Loucy (cell line): ENCODE results near the gene PMEPA1.

Source experiments
- H2AFZ ChIP-seq: fragments of 200-600 bp; sonication (generic); 2 replicates; pipeline ENCODE4 v1.6.0; 2016; ENCODE audit warnings: antibody characterized with exemption, mild to moderate bottlenecking, low read length, moderate library complexity
- H3F3A ChIP-seq: fragments of 200-600 bp; 2 replicates; pipeline ENCODE4 v1.6.0; 2016; ENCODE audit warnings: antibody characterized with exemption, low read depth, mild to moderate bottlenecking
- H3K27me3 ChIP-seq: fragments of 200-600 bp; sonication (generic); 2 replicates; pipeline ENCODE4 v1.6.1; 2014; ENCODE audit warnings: low read length, mild to moderate bottlenecking; ENCODE audit not compliant: insufficient read depth, poor library complexity, severe bottlenecking
- H3K36me3 ChIP-seq: fragments of 200-600 bp; sonication (generic); 2 replicates; pipeline ENCODE4 v1.6.1; 2016; ENCODE audit warnings: low read length; ENCODE audit not compliant: insufficient read depth
- H3K4me1 ChIP-seq: fragments of 200-600 bp; sonication (generic); 2 replicates; pipeline ENCODE4 v1.5.1; 2014; ENCODE audit warnings: low read length, mild to moderate bottlenecking; ENCODE audit not compliant: insufficient read depth, poor library complexity, severe bottlenecking
- H3K4me2 ChIP-seq: fragments of 200-600 bp; sonication (generic); 2 replicates; pipeline ENCODE4 v1.6.0; 2014; ENCODE audit warnings: antibody characterized with exemption, low read length, low read depth, mild to moderate bottlenecking; ENCODE audit not compliant: poor library complexity, severe bottlenecking
- H3K4me3 ChIP-seq: fragments of 200-600 bp; sonication (generic); 2 replicates; pipeline ENCODE4 v1.5.1; 2014; ENCODE audit warnings: low read length, mild to moderate bottlenecking, mixed read lengths; ENCODE audit not compliant: poor library complexity, severe bottlenecking
- H3K79me2 ChIP-seq: fragments of 200-600 bp; sonication (generic); 2 replicates; pipeline ENCODE4 v1.6.1; 2014; ENCODE audit warnings: low read length; ENCODE audit not compliant: insufficient read depth
- H3K9ac ChIP-seq: fragments of 200-600 bp; sonication (generic); 2 replicates; pipeline ENCODE4 v1.6.0; 2014; ENCODE audit warnings: mild to moderate bottlenecking, low read depth, low read length, moderate library complexity; ENCODE audit not compliant: poor library complexity, severe bottlenecking
- H3K9me2 ChIP-seq: fragments of 200-600 bp; sonication (generic); replicated peaks from 2 replicates; pipeline ENCODE4 v1.6.1; 2016; ENCODE audit warnings: low read depth, low read length, mixed read lengths
- H3K9me3 ChIP-seq: fragments of 200-600 bp; sonication (generic); 2 replicates; pipeline ENCODE4 v1.6.1; 2014; ENCODE audit warnings: mild to moderate bottlenecking, antibody characterized with exemption, low read length, low read depth; ENCODE audit not compliant: insufficient read depth
- H4K20me1 ChIP-seq: fragments of 200-600 bp; sonication (generic); 2 replicates; pipeline ENCODE4 v1.6.0; 2014; ENCODE audit warnings: antibody characterized with exemption, low read length, mild to moderate bottlenecking; ENCODE audit not compliant: insufficient read depth, poor library complexity, severe bottlenecking
- CTCF ChIP-seq: fragments of 200-600 bp; sonication (generic); conservative IDR thresholded peaks from 2 replicates; pipeline ENCODE4 v1.5.1; 2014; ENCODE audit warnings: mild to moderate bottlenecking, antibody characterized with exemption, low read length
- EZH2phosphoT487 ChIP-seq: fragments of 200-600 bp; IDR thresholded peaks from 2 replicates; pipeline ENCODE4 v1.6.1; 2018; ENCODE audit warnings: antibody characterized with exemption, mild to moderate bottlenecking, moderate library complexity, borderline replicate concordance

PMEPA1 gene

DNA sequence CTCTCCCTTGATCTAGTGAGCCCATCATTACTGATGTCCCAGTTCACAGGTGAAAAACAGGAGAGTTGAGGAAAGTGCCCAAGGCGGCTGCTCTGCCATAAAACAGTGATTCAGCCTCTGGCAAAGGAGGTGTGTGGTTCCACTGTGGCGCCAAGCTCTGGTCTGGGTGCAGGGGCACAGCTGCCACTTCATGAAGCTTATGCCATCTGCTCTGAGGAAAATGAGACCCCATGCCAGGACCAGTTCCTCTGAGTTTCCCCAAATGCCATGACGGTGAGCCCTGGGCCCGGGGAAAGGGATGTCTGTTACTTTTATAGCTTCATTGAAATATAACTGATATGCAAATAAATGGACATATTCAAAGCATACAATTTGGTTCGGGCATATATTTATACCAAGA is 55.9 kb downstream of the PMEPA1 start:
- TF ChIP-seq CTCF (no peak), EZH2phosphoT487 (no peak)
- Histone ChIP-seq H3K9me2 (no peaks in the 10 kb centered on the region), H3K36me3 (no peaks in the 10 kb centered on the region; the same call in 1 of the 2 replicates), H3K4me2 (no peak overlapping the region), H3K79me2 (no peaks in the 10 kb centered on the region), H2AFZ (no peak overlapping the region), H3K4me1 (no peaks in the 10 kb centered on the region), H3K27me3 (no peaks in the 10 kb centered on the region), H3K4me3 (no peak overlapping the region), H3K9me3 (no peaks in the 10 kb centered on the region), H3K9ac (no peak overlapping the region), H3F3A (no peaks in the 10 kb centered on the region), H4K20me1 (no peaks in the 10 kb centered on the region)

GRCh38 chr20:57653546-57653900 is 56.3 kb downstream of the PMEPA1 start:
- Histone ChIP-seq H3K9me2 (no peaks in the 10 kb centered on the region), H2AFZ (no peak overlapping the region), H3K4me3 (no peak overlapping the region), H3F3A (no peaks in the 10 kb centered on the region), H3K4me1 (no peaks in the 10 kb centered on the region), H3K4me2 (no peak overlapping the region), H4K20me1 (no peaks in the 10 kb centered on the region), H3K36me3 (no peaks in the 10 kb centered on the region; the same call in 1 of the 2 replicates), H3K9me3 (no peaks in the 10 kb centered on the region), H3K27me3 (no peaks in the 10 kb centered on the region), H3K79me2 (no peaks in the 10 kb centered on the region), H3K9ac (no peak overlapping the region)
- no peak for TF ChIP-seq CTCF
- no peak for TF ChIP-seq EZH2phosphoT487

DNA sequence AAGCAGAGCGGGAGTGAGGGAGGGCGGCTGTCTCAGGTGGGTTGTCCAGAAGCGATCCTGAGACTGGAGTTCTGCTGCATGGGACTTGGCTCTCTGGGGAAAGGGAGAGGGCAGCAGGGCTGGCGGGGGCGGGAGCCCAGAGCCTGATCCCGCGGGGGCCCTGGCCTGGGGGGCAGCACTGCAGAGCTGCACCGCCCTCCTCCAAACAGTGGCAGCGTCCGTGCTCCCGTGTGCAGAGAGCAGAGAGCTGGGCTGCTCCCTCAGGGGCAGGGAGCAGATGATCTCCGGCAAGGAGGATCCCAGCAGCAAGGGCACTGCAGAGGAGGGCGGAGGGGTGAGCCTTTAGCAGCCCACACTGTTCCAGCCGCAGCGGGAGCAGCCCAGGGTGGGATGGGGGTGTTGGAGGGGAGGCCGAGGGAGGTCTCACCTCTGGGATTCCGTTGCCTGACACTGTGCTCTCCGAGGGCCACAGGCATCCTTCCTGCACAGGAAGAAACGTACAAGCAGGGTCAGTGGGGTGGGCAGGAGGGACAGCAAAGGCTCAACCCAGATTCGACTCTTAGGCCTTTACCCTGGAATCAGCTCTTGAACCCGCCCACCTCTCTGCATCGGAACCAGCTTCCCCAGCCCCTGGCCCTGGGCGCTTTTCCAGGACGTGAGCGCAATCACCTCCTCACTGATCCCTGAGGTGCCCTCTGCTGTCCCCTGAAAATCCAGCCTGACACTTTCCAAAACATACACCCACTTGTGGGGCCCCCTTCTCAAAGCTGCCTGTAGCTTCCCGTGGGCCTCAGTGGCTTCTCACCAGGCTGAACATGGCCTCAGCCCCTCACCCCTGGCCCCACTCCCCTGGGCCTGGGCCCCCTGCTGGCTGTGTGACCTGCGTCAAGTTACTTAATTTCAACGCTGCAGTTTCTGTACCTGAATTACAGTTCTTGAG is 56.9 kb downstream of the PMEPA1 start:
- Histone ChIP-seq H4K20me1 (no peaks in the 10 kb centered on the region), H3K9me3 (no peaks in the 10 kb centered on the region), H3K4me1 (no peaks in the 10 kb centered on the region), H3K9me2 (no peaks in the 10 kb centered on the region), H3K4me2 (no peak overlapping the region), H3K9ac (no peak overlapping the region), H3K79me2 (no peaks in the 10 kb centered on the region), H2AFZ (no peak overlapping the region), H3K36me3 (no peaks in the 10 kb centered on the region; the same call in 1 of the 2 replicates), H3K27me3 (no peaks in the 10 kb centered on the region), H3F3A (no peaks in the 10 kb centered on the region), H3K4me3 (no peak overlapping the region)
- peak; percentile 34; the same call in 1 of the 2 replicates for TF ChIP-seq CTCF
- TF ChIP-seq EZH2phosphoT487, result no peak
